NCI-H446 treated with DMSO at 0.1 percent for 48 hours (cell line): ENCODE measurements around the gene ZFYVE28.

Source experiments
- DNase-seq: peaks from one replicate; lab custom pipeline; 2025; lab: John Stamatoyannopoulos, UW

Gene ZFYVE28

DNA sequence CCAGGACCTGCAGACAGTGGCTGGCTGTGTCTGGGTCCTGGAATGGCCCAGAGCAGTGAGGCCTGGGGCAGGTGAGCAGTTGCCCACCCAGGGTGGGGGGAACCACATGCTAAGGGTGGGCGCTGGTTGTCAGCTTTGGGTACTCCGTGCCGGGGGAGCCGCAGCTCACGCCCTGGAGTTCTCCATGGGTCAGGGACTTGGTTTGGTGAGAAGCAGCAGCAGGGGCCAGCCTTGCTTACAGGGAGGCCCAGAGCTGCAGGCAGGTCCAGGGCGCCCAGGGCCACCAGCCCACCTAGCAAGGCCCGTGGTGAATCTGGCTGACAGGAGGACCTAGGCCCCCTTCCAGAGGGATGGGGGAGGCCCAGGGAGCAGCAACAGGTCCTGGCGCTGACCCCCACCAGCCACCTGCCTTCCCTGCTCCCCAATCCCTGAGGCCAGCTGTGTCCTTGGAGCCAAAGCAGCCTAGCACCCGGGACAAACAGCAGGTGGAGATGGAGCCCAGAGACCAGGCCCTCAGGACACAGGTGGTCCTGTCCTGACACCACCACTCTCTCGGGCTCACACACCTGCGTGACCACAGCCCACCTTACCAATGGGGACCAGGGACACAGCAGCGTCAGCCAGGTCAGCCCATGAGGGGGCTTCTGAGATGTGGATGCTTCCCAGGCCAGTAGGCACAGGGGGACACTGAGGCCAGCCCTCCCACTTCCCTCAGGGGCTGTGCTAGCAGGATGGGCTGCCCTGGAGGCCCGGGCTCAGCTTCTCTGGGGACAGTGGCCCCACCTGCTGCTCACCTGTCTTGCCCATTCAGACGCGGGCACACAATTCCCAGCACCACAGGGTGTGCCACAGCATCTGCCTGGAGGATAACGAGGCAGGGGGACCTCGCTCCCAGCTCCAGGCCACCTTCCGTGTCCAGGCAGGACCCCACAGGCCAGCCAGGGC lies 160.1 kb downstream of the ZFYVE28 start:
- no peak for DNase-seq

DNA sequence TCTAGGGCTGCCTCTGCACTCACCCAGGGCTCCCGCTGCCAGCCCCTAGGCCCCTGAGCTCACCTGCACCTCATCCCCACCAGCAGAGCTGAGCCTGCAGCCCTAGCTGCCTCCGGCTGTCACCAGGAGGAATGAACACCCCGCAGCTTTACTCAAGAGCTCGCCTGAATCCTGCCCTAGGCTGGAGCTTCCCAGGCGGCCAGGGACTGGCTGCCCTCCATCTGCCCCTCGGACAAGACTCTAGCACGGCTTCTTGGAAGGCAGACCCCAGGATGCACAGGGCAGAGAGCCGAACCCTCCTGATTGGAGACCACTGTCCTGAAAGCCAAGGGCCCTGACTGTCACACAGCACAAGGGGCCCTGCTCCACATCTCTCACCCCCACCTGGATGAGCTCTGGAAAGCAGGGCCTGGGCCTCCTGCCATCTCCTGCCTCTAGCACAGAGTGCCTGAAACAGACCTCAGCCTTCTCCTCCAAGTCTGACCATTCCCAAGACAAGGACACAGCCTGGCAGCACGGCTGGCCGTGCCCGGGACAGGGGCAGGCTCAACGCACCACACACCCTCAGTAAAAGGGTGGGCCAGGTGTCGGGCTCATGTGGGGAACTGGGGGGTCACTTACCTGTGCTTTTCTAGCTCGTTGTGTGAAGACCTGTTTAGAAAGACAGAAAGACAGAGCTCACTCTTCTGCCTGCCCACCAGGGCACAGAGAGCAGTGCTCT lies 160.9 kb downstream of the ZFYVE28 start:
- DNase-seq, result no peak

DNA sequence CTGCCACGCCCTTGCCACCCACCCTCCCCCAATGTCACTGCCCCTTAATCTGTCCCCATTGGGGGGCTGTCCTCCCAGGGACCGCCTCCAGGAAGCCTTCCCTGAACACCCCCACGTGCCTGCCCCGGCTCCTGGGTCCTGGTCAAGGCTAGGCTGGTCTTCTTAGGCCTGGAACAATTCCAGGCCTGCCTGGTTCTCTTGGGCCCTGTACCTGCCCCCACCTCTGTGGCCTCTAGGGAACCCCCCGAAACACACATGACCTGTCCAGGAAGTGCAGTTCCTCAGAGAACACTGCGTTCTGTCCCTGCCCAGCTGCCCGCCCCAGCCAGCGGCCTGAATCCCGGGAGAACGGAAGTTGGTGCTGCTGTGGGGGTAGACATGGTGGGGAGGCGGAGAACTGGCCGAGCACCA lies 161.7 kb downstream of the ZFYVE28 start:
- DNase-seq, result no peak

DNA sequence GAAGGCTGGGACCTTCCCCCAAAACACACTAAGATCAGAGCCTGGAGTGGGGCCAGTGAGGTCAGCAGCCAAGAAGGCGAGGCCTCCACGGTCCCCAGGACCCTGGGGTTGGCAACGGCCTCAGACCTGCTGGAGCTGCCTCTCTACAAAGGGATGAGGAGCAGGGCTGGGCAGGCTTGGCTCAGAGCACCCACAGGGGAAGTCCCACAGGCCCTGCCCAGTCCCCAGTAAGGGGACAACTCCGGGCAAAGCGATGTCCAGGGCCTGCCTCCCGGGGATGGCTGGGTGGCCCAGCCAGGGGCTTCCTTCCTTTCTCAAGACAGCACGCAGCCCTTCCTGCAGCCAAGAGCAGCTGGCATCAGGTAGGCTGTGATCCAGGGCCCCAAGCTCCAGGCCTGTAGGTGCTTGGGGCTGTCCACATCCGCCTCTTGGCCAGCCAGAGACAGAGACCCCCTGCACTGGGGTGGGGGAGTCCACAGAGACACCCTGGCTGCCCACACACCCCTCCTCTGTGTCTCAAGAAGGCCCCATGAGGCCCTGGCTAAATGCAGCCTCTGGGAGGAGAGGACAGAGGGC lies 162.2 kb downstream of the ZFYVE28 start:
- DNase-seq, result no peak

DNA sequence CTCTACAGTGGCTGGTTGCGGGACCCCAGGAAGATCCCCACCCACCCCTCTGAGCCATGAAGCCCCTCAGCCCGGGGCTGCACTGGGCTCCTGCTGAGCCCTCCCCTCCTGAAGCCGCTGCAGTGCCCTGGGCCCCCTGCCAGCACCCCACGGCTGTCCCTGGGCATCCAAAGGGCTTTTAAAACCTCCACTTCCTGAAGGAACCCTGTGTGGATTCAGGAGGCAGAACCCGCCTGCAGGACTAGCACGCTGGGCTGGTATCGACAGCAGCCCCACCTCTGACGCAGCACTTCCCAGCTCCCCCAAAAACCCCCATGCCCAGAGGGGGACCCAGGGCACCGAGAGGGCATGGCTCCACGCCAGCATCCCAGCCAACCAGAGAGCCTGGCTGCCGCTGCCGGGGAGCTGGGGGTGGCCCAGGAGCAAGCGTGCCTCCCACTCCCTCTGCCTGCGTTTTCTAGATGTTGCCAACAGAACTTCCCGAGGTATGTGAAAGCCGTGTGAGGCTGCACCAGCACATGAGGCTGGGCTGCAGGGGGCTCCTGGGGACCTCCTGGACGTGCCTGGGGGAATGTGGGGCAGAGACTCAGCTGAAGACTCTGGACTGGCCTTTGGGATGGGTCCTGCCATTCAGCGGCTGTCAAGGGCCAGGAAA lies 162.8 kb downstream of the ZFYVE28 start:
- DNase-seq, result no peak

DNA sequence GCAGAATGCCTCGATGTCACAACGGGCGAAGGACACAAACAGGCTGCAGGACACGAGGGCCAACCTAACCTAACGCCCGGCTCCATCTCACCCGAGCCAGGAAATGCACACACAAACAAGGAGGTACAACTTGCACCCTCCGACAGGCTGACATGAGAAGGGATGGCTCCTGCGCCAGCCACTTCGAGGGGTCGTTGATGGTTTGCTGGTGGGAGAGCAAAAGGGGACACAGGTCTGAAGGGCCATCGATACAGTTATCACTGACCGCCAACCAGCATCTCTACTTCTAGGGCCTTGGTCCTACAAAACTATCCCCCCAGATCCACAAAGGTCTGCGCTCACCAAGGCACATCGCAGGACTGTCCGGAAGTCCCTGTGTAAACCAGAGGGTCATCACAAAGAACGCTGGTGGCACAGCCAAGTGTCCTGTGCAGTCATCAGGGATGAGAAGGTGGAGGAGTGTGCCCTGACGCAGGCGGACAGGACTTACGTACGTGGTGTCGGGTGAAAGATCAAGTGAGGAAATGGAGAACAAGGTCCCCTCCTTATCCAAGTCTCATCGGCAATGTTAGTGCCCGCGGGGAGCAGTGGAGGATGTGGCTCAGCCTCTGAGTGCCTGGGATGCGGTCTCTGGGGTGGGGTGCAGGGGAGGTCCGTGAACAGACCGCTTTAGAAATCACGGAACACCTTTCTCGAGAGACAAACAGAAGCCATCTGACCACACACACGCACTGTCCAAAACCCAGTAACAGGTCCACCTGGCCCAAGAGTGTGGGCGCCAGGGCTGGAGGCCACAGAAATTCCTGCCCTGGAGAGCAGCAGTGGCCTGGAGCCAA lies 163.6 kb downstream of the ZFYVE28 start:
- no peak for DNase-seq

DNA sequence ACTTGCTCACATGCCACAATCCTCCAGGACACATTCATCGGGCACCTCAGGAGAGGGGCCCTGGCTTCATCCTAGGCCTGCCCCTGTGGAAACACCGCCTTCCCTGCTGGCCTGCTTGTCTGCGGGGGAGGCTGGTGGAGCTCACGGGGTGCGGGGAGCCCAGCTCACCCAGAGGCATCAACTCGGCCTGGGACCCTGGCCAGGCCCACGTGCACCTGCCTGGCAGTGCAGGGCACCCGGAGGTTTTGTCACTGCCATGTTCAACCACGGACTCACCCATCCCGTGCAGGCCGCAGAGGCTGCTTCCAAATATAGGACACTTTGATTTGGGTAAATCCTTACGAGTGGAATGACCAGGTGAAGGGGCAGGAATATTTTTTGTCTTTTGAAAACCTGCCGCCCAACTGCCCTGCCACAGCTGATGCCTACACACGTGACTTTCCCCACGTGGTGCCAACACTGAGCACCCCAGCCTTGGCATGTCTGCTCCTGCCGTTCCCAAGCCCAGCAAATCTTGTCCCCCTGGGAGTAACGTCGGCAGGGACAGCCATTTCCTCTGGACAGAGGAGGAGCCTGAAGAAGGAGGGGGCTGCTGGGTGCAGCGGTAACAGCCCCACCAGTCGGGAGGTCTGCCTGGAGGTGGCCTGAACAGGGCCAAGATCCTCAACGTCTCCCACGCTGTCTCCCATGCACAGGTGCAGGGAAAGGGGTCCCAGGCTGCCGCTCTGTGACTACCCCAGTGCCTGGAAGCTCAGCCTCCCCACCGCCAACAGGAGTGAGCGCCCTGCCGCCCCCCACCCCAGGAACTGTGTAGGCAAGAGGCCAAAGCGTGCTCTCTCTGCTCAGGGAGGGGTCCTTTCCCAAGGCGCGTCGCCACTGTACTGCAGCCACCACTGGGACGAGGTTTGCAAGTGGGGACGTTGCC lies 165.0 kb downstream of the ZFYVE28 start:
- no peak for DNase-seq

DNA sequence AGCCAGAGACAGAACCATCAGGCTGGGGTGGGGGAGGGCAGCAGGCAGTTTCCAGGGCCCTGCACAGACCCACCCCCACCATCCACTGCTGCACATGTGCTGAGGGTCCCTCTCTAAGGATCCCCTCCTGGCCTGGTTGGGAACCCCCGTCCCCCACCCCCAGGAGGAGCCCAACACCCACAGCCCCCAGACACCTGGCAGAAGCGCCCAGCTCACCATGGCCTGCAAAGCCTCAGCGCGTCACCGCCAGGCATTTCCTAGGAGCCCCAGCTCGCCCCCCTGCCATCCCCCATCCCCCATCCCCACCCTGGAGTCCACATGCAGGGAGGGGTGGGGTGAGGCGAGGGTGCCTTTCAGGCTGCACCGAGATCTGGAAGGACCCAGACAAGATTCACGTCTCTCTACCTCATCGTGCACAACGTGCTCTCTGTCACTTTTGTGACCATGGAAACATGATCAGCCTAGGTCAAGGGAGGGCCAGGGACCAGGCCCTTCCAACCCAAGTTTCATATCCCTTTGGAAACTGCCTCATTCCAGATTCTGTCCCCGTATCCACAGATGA lies 165.8 kb downstream of the ZFYVE28 start:
- no peak for DNase-seq

DNA sequence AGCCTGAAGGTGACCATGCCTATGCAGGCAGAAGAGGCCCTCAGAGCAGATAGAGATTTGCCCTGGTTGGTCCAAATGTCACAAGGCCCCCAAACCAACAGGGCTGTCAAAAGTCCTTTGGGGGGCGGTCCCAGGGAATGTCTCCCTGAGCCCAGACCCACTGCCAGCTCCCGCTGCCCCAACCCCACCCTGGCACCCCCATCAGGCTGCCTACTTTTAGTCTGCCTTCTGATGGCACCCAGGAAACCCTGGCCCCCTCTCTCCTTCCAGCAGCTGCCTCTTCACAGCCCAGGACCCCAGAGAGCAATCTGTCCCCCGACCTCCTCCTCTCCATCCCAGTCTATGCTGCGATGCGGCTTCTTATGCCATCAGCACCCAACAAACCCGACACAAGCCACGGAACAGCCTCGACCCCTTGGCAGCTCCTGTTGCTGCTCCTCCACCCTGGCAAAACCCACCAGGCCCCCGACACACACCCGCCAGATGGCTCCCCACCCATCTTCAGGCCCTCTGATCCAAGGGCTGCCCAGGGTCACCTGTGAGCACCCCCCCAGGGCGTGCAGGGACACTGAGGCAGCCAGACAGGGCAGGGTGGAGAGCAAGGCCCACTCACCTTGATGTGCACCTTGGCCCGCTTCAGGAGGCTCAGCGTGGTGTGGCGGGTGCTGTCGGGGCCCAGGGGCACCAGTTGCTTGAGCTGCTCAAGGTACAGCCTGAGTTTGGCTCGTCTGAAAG lies 166.5 kb downstream of the ZFYVE28 start:
- no peak for DNase-seq

DNA sequence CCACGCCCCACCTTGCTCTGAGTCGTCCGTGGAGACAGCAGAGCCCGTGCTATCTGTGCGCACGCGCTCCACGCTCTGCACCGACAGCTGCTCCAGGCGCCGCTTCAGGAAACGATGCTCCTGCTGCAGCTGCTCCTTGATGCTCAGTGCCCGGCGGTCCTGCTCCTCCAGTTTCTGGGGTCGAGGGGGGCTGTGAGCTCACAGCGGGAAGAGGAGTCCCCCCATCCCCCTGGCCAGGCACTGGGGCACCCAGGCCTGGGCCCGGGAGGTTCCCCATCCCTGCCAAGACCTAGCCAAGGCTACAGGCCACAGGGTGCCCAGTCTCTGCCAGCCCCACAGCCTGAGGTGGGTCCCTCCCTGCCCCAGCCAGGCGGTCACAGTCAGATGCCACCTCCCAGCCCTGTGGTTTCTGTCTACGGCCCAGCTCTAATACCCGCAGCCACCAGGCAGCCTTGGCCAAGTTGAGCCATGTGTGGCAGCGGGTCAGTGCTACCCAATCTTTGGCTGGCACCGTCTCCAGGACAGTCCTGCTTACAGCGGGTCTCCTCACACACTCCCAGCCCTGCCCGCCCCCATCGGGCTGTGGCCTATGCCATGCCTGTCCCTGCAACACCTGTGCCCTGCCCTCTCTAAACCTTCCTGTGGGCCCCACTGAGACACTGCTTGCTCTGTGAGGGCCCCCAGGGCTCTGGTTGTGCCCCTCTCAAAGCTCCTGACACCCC lies 167.2 kb downstream of the ZFYVE28 start:
- DNase-seq, result no peak

DNA sequence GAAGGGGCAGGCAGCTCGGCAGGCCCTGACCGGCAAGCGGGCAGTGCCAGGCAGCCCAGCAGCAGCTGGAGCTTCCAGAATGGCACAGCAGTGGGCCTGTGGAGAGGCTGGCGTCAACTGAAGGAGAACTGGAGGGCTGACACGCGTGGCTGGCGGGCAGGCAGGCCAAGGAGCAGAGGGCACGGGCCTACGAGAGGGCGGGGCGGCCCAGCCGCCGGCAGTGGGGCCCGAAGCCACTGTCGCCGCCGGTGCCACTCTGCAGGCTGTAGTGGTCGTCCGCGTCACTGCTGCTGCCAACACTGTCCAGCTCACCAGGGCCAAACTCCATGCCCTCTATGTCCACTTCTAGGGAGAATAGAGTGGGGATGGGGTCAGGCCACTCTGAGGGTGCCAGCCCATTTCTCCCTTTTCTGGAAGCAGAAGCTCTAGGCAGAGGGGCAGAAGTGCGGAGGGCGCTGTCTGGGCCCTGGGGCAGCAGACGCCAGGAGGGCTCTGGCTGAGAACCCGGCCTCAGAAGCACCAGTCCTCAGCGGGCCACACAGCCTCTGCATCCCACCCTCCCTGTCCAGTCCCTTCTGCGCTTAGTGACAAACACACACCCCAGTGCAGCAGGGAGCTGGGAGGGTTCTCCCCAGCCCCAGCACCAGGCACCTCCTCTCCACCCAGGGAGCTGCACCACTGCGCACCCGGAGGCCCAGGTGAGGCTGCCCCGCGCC lies 167.9 kb downstream of the ZFYVE28 start:
- DNase-seq, result no peak

DNA sequence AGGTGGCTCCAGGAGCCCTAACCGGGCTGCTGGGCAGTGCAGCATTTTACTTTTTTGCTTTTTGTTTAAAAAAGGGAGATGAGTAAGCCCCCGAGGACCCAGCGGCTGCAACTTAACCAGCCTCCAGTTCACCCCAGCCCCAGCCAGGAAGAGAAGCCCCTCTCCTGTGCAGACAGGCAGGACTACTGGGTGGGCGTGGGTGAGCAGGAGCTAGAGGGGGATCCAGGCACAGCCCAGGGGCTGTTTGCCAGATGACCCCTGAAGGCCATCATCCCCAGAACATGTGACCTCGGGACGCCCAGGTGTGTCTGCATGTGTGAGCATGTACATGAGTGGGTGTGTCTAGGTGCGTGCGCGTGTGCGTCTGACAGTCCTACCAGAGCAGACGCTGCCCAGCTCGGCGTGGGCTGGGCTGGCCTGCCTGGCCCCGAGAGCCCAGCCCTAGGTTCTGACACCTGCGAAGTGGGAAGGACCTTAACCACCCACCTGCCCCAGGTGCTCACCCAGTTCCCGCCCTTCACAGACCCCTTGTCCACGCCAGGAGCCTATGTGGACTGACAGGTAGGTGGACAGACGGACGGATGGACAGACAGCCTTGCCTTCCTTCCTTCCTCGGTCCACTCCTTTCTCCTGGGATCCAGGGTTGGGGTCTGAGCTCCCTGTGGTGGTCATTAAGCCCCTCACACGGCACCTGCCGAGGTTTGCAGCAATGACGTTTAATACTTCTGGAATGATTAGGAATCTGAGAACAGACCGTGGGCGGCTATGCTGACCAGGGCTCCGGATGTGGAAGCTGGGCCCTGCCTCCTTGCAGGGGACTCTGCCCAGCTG lies 168.7 kb downstream of the ZFYVE28 start:
- DNase-seq, result no peak

DNA sequence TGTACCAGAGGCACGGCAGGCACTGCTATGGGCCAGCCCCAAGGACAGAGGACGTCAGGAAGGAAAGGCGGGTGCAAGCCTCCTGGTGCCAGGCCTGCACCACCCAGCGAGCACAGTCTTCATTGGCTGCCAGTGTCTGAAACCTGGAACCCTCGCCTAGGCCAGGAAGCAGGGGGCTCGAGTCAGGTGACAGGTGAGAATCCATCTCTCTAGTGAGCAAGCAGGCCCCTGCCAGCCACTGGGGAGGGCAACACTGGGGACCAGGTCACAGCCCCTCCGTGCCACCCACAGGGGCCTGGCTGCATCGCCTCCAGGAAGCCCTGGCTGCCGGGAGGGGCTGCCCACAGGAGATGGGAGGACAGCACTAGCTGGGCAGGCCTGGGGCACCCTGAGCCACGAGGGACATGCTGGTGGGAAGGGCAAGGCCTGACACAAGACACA lies 169.6 kb downstream of the ZFYVE28 start:
- no peak for DNase-seq

DNA sequence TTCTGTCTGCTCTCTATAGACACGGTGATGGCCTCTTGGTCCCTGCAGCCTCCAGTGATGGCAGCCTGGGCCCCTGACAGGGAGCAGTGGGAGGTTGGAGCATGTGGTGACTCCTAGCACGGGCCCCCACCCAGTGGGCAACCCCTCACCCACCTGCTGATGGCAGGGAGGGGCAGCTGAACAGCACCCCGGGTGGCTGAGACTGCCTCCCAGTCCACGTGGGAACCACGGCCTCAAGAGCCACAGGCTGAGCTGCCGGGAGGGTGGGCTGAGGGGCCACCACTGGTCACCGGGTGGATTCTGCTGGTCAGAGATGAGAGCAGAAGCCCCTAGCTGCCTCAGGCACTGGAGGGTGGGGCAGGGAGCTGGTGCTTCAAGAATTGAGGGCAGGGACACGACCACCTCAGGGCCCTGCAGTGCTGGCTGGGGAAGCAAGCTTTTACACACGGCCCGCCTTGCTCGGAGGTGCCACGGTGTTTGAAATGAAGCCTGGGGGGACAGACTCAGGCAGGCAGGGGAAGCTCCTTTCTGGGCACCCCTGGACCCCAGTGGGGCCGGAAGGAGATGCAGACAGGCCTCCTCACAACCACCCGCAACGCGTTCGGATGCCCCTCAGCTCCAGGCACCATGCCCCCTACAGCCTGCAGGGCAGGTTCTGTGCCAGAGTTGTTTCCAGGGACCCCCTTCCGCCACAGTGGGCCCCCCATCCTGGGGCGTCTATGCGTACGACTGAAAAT lies 170.2 kb downstream of the ZFYVE28 start:
- DNase-seq, result no peak

DNA sequence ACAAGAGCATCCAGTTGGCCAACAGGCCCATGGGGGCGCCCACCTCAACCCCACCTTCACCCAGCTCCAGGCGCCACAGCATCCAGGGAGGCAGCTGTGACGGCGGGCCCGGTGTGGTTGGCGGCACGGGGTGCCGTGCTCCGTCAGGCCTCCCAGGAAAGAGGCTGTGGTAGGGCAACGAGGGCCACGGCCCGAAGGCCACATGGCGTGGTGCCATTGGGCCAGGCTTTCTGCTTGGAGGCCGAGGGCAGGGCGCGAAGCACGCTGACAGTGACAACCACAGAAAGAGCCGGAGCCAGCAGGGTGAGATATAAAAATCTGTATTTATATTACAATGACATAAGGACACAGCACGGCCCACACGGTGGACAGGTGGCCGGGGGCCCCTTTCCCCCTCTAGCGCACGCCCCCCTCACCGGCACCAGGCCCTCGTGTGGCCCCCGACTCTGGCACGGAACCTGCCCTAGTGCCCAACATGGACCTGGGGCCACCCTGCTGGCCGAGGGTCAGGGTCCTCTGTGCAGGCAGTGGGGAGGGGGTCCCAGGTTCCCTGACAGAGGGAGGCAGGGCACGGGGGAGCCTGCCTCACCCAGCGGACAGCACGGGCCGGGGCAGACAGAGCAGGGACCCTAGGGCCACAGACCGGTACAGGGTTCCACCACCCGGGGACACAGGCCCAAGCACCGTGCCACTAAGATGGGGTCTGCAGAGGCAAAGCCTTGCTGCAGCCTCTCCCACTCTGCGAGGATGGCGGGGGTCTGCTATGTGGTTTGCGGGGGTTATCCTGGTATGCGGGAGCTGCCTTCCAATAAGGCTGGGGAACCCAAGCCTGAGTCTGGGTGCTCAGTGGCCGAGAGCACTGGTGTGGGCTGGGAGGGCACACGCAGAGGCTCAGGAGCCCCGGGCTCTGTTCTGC lies 171.1 kb downstream of the ZFYVE28 start:
- no peak for DNase-seq
